HL-60/S4 treated with phorbol 12-myristate 13-acetate at 8.2 ng/mL for 4 days and 3 days (cell line): Measurements from ENCODE around the gene KRT24.

Experiments
- in situ Hi-C: fragments of 300-500 bp; cut with MboI; formaldehyde crosslinking; loops from 2 replicates; pipeline ENCODE4 v1.15.0; 2022; ENCODE audit warnings: low sequenced_read_pairs

KRT24 gene

GRCh38 chr17:40695874-40696472 is 7.6 kb downstream of the KRT24 start:
- in situ Hi-C loops, result no loop called here

GRCh38 chr17:40694584-40694983 is 9.0 kb downstream of the KRT24 start:
- in situ Hi-C loops, result no loop called here

- in situ Hi-C loops, result no loop called here
Observed at GRCh38 chr17:40687106-40687505, 16.4 kb downstream of the KRT24 start.

GRCh38 chr17:40686192-40686591 is 17.4 kb downstream of the KRT24 start:
- in situ Hi-C loops, result no loop called here

GRCh38 chr17:40680998-40681397 is 22.6 kb downstream of the KRT24 start:
- in situ Hi-C loops, result no loop called here

- in situ Hi-C loops, result no loop called here
Observed at GRCh38 chr17:40679523-40679907, 24.0 kb downstream of the KRT24 start.

- in situ Hi-C loops, result no loop called here
Observed at GRCh38 chr17:40678902-40679522, 24.5 kb downstream of the KRT24 start.

GRCh38 chr17:40675905-40676304 is 27.6 kb downstream of the KRT24 start:
- in situ Hi-C loops, result no loop called here

GRCh38 chr17:40672654-40673053 is 30.9 kb downstream of the KRT24 start:
- in situ Hi-C loops, result no loop called here

- in situ Hi-C loops, result no loop called here
Observed at GRCh38 chr17:40671282-40671681, 32.3 kb downstream of the KRT24 start.

- in situ Hi-C loops, result no loop called here
Observed at GRCh38 chr17:40666331-40666730, 37.2 kb downstream of the KRT24 start.

GRCh38 chr17:40664582-40665333 is 38.8 kb downstream of the KRT24 start, which contains the start of gene KRT222:
Gene KRT222 (minus strand): TSS chr17:40665177. CDS start chr17:40665099, 78 bp downstream.
- in situ Hi-C loops, result no loop called here

GRCh38 chr17:40663252-40663651 is 40.3 kb downstream of the KRT24 start:
- in situ Hi-C loops, result no loop called here

- in situ Hi-C loops, result no loop called here
Observed at GRCh38 chr17:40659911-40660310, 43.6 kb downstream of the KRT24 start.

GRCh38 chr17:40658396-40658795 is 45.2 kb downstream of the KRT24 start:
- in situ Hi-C loops, result no loop called here

GRCh38 chr17:40651939-40652338 is 51.6 kb downstream of the KRT24 start:
- in situ Hi-C loops, result no loop called here

- in situ Hi-C loops, result no loop called here
Observed at GRCh38 chr17:40648384-40648968, 55.1 kb downstream of the KRT24 start.
